ENCODE measurements around the gene NPY5R.

DNA sequence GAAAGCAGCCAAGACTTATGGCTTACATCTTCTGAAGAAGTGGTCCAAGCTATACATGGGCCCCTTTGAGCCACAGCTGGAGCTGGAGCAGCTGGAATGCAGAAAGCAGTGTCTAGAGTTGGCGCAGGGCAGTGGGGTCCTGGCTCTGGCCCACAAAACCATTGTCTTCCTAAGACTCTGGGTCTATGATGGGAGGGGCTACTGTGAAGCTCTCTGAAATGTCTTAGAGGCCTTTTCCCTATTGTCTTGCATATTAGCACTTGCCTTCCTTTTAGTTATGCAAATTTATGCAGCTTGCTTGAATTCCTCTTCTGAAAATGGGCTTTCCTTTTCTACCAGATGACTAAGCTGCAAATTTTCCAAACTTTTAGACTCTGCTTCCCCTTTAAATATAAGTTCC lies 26.6 kb upstream of the NPY5R start:
- TF ChIP-seq, protein P1, sequence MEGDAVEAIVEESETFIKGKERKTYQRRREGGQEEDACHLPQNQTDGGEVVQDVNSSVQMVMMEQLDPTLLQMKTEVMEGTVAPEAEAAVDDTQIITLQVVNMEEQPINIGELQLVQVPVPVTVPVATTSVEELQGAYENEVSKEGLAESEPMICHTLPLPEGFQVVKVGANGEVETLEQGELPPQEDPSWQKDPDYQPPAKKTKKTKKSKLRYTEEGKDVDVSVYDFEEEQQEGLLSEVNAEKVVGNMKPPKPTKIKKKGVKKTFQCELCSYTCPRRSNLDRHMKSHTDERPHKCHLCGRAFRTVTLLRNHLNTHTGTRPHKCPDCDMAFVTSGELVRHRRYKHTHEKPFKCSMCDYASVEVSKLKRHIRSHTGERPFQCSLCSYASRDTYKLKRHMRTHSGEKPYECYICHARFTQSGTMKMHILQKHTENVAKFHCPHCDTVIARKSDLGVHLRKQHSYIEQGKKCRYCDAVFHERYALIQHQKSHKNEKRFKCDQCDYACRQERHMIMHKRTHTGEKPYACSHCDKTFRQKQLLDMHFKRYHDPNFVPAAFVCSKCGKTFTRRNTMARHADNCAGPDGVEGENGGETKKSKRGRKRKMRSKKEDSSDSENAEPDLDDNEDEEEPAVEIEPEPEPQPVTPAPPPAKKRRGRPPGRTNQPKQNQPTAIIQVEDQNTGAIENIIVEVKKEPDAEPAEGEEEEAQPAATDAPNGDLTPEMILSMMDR (IDR thresholded peaks at IDR 0.05; ENCODE audit: poor library complexity): no peak
- TF ChIP-seq EZH2 (IDR thresholded peaks at IDR 0.05; ENCODE audit: borderline replicate concordance) (no peak), EZH2phosphoT487 (IDR thresholded peaks at IDR 0.05; ENCODE audit: low read depth, severe bottlenecking, unreplicated experiment) (no peak)
